HEK293 (cell line): ENCODE measurements around the gene ZNF79.

Source experiments
- ATF2 ChIP-seq: fragments of 450-650 bp; formaldehyde crosslinking; IDR thresholded peaks from 2 replicates; pipeline ENCODE4 v1.5.1; 2016; ENCODE audit warnings: missing biosample characterization, missing genetic modification characterization, low read depth
- GFI1B ChIP-seq: fragments of 450-650 bp; formaldehyde crosslinking; IDR thresholded peaks from 2 replicates; pipeline ENCODE4 v1.5.1; 2016; ENCODE audit warnings: missing biosample characterization, missing genetic modification characterization
- GLIS2 ChIP-seq: fragments of 450-650 bp; formaldehyde crosslinking; IDR thresholded peaks from 2 replicates; pipeline ENCODE4 v1.5.1; 2016; ENCODE audit warnings: missing biosample characterization, missing genetic modification characterization
- PRDM10 ChIP-seq: fragments of 450-650 bp; formaldehyde crosslinking; IDR thresholded peaks from 2 replicates; pipeline ENCODE4 v1.5.1; 2016; ENCODE audit warnings: missing biosample characterization, missing genetic modification characterization
- TCF7L2 ChIP-seq: IDR thresholded peaks from 2 replicates; pipeline ENCODE4 v1.6.1; 2011; ENCODE audit warnings: low read depth, mild to moderate bottlenecking, inconsistent platforms, low read length, moderate library complexity, borderline replicate concordance
- YY1 ChIP-seq: fragments of 450-650 bp; formaldehyde crosslinking; IDR thresholded peaks from 2 replicates; pipeline ENCODE4 v1.5.1; 2018; ENCODE audit warnings: missing biosample characterization, missing genetic modification characterization
- ZEB2 ChIP-seq: fragments of 450-650 bp; formaldehyde crosslinking; IDR thresholded peaks from 2 replicates; pipeline ENCODE4 v1.5.1; 2016; ENCODE audit warnings: missing biosample characterization, missing genetic modification characterization
- ZFHX2 ChIP-seq: fragments of 450-650 bp; formaldehyde crosslinking; conservative IDR thresholded peaks from 2 replicates; pipeline ENCODE4 v1.5.1; 2016; ENCODE audit warnings: missing biosample characterization, missing genetic modification characterization
- ZFP3 ChIP-seq: fragments of 450-650 bp; formaldehyde crosslinking; IDR thresholded peaks from 2 replicates; pipeline ENCODE4 v1.5.1; 2016; ENCODE audit warnings: low read depth, missing biosample characterization, missing genetic modification characterization
- ZFP41 ChIP-seq: fragments of 450-650 bp; formaldehyde crosslinking; IDR thresholded peaks from 2 replicates; pipeline ENCODE4 v1.5.1; 2016; ENCODE audit warnings: missing biosample characterization, missing genetic modification characterization, borderline replicate concordance
- ZNF184 ChIP-seq: fragments of 450-650 bp; IDR thresholded peaks from 2 replicates; pipeline ENCODE4 v1.5.1; 2018; ENCODE audit warnings: missing biosample characterization, mild to moderate bottlenecking, missing genetic modification characterization
- ZNF280C ChIP-seq: fragments of 450-650 bp; formaldehyde crosslinking; IDR thresholded peaks from 2 replicates; pipeline ENCODE4 v1.5.1; 2016; ENCODE audit warnings: missing biosample characterization, missing genetic modification characterization
- ZNF366 ChIP-seq: fragments of 450-650 bp; formaldehyde crosslinking; conservative IDR thresholded peaks from 2 replicates; pipeline ENCODE4 v1.5.1; 2016; ENCODE audit warnings: missing biosample characterization, missing genetic modification characterization
- ZNF513 ChIP-seq: fragments of 450-650 bp; IDR thresholded peaks from 2 replicates; pipeline ENCODE4 v1.5.1; 2018; ENCODE audit warnings: missing biosample characterization, missing genetic modification characterization
- ZNF548 ChIP-seq: fragments of 450-650 bp; formaldehyde crosslinking; IDR thresholded peaks from 2 replicates; pipeline ENCODE4 v1.5.1; 2016; ENCODE audit warnings: missing biosample characterization, missing genetic modification characterization
- ZNF610 ChIP-seq: fragments of 450-650 bp; formaldehyde crosslinking; IDR thresholded peaks from 2 replicates; pipeline ENCODE4 v1.5.1; 2016; ENCODE audit warnings: missing biosample characterization, missing genetic modification characterization, borderline replicate concordance
- ZNF629 ChIP-seq: fragments of 450-650 bp; formaldehyde crosslinking; IDR thresholded peaks from 2 replicates; pipeline ENCODE4 v1.5.1; 2017; ENCODE audit warnings: missing biosample characterization, missing genetic modification characterization
- ZNF670 ChIP-seq: fragments of 450-650 bp; formaldehyde crosslinking; IDR thresholded peaks from 2 replicates; pipeline ENCODE4 v1.5.1; 2016; ENCODE audit warnings: missing biosample characterization, missing genetic modification characterization, low read depth
- ZNF768 ChIP-seq: fragments of 450-650 bp; formaldehyde crosslinking; IDR thresholded peaks from 2 replicates; pipeline ENCODE4 v1.5.1; 2018; ENCODE audit warnings: missing biosample characterization, mild to moderate bottlenecking, missing genetic modification characterization
- ZSCAN18 ChIP-seq: fragments of 450-650 bp; formaldehyde crosslinking; IDR thresholded peaks from 2 replicates; pipeline ENCODE4 v1.5.1; 2016; ENCODE audit warnings: missing biosample characterization, missing genetic modification characterization
- TF ChIP-seq, protein P1 (sequence below): fragments of 450-650 bp; formaldehyde crosslinking; IDR thresholded peaks from 2 replicates; pipeline ENCODE4 v1.5.1; 2016; ENCODE audit warnings: missing biosample characterization, missing genetic modification characterization
- TF ChIP-seq, protein P2 (sequence below): fragments of 450-650 bp; formaldehyde crosslinking; IDR thresholded peaks from 2 replicates; pipeline ENCODE4 v1.5.1; 2016; ENCODE audit warnings: missing biosample characterization, missing genetic modification characterization
- TF ChIP-seq, protein P3 (sequence below): fragments of 450-650 bp; formaldehyde crosslinking; IDR thresholded peaks from 2 replicates; pipeline ENCODE4 v1.5.1; 2016; ENCODE audit warnings: missing biosample characterization, missing genetic modification characterization

ZNF79 gene

DNA sequence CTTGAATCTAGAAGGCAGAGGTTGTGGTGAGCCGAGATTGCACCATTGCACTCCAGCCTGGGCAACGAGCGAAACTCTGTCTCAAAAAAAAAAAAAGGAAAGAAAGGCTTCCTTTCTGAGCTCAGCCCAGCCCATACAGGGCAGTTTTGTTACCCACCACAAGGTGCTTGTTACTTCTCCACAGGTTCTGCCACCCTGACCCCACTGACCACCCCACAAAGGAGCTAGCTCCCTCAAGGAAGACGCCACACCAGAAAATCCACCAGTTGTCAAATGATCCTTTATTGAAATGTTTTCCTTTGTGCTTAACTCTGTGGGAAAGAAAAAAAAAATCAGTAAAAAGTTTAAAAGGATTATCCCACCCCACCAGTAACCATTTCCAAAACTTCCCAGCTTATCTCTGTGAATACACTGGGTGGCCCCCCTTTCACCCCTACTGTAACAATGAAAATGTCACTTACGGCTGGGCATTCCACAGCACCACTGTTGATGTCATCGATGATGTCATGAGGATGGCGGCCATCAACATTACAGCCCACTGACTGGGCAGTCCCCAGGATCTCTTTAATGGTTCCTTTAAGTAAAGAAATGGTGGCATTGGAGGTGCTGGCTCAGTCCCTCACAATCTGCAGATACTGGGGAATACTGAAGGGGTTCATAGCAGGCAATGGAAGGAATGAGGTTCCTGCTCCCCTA lies 23.4 kb downstream of the ZNF79 start (continued):
- TF ChIP-seq ZNF280C (tag by site-specific recombination): no peak
- TF ChIP-seq, protein P1, sequence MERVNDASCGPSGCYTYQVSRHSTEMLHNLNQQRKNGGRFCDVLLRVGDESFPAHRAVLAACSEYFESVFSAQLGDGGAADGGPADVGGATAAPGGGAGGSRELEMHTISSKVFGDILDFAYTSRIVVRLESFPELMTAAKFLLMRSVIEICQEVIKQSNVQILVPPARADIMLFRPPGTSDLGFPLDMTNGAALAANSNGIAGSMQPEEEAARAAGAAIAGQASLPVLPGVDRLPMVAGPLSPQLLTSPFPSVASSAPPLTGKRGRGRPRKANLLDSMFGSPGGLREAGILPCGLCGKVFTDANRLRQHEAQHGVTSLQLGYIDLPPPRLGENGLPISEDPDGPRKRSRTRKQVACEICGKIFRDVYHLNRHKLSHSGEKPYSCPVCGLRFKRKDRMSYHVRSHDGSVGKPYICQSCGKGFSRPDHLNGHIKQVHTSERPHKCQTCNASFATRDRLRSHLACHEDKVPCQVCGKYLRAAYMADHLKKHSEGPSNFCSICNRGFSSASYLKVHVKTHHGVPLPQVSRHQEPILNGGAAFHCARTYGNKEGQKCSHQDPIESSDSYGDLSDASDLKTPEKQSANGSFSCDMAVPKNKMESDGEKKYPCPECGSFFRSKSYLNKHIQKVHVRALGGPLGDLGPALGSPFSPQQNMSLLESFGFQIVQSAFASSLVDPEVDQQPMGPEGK (tag by site-specific recombination): peak; percentile 35; the same call in 1 of the 2 replicates
- peak; percentile 93 for TF ChIP-seq ATF2 (tag by site-specific recombination)
- TF ChIP-seq PRDM10 (tag by site-specific recombination): peak; percentile 9; the same call in 1 of the 2 replicates
- TF ChIP-seq ZEB2 (tag by site-specific recombination): no peak
- TF ChIP-seq ZNF610 (tag by site-specific recombination): no peak
- no peak for TF ChIP-seq ZNF768 (tag by site-specific recombination)
- no peak for TF ChIP-seq TCF7L2
- no peak for TF ChIP-seq ZNF513 (tag by site-specific recombination)
- TF ChIP-seq, protein P2, sequence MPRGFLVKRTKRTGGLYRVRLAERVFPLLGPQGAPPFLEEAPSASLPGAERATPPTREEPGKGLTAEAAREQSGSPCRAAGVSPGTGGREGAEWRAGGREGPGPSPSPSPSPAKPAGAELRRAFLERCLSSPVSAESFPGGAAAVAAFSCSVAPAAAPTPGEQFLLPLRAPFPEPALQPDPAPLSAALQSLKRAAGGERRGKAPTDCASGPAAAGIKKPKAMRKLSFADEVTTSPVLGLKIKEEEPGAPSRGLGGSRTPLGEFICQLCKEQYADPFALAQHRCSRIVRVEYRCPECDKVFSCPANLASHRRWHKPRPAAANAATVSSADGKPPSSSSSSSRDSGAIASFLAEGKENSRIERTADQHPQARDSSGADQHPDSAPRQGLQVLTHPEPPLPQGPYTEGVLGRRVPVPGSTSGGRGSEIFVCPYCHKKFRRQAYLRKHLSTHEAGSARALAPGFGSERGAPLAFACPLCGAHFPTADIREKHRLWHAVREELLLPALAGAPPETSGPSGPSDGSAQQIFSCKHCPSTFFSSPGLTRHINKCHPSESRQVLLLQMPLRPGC (tag by site-specific recombination): 0 out of 2 replicates have a peak, but pooled peaks have one; percentile 35
- TF ChIP-seq ZNF670: no peak
- TF ChIP-seq ZFP41 (tag by site-specific recombination): no peak
- no peak for TF ChIP-seq ZFP3 (tag by site-specific recombination)
- TF ChIP-seq ZNF548 (tag by site-specific recombination): peak; percentile 82
- no peak for TF ChIP-seq YY1
- TF ChIP-seq GLIS2 (tag by site-specific recombination): no peak
- TF ChIP-seq GFI1B: no peak
- no peak for TF ChIP-seq ZNF366
- TF ChIP-seq ZSCAN18 (tag by site-specific recombination): no peak
- TF ChIP-seq ZNF184: 0 out of 2 replicates have a peak, but pooled peaks have one; percentile 18
- TF ChIP-seq, protein P3, sequence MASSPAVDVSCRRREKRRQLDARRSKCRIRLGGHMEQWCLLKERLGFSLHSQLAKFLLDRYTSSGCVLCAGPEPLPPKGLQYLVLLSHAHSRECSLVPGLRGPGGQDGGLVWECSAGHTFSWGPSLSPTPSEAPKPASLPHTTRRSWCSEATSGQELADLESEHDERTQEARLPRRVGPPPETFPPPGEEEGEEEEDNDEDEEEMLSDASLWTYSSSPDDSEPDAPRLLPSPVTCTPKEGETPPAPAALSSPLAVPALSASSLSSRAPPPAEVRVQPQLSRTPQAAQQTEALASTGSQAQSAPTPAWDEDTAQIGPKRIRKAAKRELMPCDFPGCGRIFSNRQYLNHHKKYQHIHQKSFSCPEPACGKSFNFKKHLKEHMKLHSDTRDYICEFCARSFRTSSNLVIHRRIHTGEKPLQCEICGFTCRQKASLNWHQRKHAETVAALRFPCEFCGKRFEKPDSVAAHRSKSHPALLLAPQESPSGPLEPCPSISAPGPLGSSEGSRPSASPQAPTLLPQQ: no peak
- TF ChIP-seq ZNF629: peak; percentile 95
- TF ChIP-seq ZFHX2 (tag by site-specific recombination): no peak
